NCI-H82 (cell line): ENCODE data around the gene HMGXB3.
"Not testable (repeated sequence)": the region's sequence is repeated elsewhere in the genome, so short reads cannot be mapped to it uniquely, and the experiment has no call there.

Source experiments
- DNase-seq: peaks from one replicate; lab custom pipeline; 2025; lab: John Stamatoyannopoulos, UW

Gene HMGXB3

DNA sequence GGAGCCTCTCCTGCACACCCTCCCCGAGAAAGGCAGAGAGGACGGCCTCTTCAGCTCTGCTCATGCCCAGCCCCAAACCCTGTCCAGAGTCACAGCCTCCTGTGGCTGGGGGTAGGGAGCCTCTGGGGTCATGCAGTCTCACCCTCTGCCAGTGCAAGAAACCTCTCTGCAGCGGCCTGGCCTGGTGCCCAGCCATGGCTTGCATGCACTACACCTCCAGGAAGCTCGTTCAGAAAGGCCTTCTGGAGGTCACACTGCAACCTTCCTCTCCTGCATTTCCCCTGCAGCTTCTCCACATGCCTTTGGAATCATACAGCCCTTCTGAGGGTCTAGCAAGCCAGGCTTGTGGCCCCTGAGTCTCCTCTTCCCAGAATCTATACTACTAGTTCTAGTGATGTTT lies 67.9 kb downstream of the HMGXB3 start:
- no peak for DNase-seq

DNA sequence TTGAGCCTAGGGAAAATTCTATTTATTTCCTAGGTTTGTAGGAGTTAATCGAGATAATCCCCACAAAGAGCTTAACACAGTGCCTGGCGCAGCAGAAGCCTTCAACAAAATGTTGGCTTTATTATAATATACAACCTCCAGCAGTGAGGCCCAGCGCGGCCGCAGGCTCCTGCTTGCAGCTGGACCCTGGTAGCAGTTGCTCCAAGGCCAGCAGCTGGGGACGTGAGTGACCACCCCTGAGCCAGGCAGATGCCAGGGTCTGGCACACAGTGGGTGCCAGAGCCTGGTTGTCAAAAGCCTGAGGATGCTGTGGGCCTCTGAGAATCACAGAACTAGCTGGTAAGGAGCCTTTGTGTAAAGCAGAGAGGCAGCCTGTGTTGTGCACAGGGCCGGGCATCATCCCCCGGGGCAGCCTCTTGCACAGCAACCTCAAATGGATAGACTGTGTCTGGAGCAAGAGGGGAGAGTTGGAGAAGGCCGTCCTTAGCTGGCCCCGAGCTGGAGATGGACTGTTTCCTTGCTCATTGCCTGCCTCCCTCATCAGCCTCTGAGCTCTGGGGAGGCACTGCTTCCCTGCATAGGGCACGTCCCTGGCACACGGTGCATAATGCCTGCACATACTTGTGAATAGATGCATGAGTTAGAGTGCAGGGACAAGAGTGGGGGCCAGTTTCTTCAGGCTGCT lies 68.6 kb downstream of the HMGXB3 start:
- DNase-seq = peak; percentile 18

DNA sequence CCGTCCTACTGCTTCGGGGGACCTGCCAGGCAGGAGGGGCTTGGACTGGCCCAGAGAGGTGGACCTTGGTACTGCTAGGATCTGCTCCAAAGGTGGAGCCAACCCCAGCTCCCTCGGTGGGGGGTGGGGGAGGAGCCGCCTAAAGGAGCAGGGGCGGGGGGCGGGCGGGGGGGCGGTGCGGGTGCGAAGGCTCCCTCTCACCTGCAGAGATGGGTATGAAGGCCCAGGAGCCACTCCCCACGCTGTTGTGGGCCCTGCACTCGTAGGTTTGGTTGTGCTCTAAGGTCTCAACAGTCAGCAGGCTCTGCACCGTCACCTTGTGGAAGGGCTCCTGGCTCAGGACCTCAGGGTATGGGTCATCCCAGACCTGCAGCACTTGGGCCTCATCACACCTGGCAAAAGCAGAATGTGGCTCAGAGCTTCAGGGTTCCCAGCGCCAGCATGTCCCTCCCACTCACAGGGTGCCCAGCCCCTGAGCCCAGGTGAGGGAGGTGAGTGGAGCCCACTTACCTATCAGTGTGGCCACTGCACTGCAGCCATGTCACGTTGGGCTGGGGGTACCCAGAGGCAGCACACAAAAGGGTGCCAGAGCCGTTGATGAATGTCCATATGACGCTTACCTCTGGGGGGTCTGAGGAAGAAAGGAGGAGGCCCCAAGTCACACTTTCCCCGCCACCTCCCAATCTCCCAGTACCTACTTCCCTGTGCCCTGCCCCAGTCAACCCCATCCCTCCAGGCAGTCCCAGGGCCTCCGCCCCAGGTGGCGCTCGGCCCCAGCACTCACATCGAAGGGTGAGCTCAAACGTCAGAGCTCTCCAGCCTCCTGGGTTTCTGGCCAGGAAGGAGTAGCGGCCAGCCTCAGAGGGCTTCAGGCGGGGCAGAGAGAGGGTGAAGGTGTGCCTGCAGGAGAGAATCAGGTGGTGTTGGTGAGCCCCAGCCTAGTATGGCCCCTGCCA lies 69.4 kb downstream of the HMGXB3 start:
- no peak for DNase-seq

DNA sequence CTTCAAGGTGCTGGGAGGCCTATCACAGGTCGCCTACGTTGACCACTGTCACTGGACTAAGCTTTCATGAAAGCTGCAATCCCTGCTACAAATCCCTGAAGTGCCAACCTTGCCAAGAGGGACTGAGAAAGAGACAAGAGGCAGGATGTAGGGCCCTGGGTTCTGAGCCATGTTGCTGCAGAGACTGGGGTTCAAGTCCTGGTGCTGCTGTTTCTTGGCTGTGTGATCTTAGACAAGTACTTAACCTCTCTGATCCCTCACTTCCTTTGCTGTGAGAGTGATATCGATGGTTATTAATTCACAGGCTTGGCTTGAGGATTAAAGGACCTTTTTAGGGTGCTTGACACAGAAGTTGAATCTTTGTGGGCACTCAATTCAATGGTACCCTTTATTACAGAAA lies 70.3 kb downstream of the HMGXB3 start:
- DNase-seq = no peak

DNA sequence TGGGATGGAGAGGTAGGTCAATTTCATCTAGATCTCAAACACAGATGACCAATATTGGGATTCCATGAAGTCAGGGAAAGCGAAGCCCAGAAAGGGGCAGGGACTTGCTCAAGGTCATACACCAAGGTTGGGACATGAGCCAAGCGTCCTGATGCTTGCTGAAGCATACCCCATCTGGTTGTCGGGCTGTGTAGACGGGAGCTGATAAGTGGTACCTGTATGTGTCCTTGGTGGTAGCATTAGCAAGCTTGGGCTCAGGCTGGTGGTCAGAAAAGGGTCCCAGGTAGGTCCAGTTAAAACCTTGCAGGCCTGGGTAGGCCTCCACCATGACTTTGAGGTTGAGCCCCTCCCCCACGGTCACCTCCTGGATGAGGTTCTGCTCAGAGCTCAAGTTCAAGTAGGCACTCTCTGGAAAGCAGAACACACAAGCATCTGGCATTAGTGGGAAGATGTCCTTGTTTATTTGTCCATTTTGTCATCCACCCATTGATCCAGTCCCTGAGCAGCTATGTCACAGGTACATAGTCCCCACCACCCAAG lies 72.6 kb downstream of the HMGXB3 start:
- DNase-seq = no peak

DNA sequence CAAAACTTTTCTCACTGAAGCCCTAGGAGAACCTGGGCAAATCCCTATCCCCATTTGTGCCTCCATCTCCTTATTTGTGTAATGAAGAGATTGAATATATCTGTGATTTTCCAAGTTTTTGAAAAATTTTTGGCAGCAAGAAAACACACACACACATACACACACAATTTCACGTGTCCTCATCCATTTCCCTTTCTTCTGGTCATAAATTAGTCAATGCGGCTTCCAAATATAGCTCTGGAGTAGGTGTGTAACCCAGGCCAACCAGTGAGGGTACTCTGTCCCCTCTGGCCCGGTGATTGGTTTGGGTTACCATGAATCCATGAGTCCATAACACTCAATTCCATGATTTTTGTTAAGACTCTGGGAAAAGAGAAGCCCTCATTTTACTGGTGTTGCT lies 73.1 kb downstream of the HMGXB3 start:
- DNase-seq = no peak

DNA sequence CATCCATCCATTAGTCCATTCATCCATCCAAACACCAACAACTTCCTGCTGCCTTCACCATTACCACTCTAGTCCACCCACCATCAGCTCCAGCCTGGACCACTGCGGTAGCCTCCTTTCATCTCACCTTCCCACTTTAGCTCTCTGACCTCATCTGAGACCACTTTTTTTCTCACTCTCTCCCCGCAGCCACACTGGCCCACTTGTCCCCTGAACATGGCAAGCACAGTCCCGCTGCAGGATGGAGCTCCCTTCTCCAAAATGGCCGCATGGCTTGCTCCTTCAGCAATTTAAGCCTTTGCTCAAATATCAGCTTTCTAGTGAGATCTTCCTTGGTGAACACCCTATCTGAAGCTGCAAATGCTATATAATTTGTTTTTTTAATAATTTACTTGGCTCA lies 74.7 kb downstream of the HMGXB3 start:
- no peak for DNase-seq

DNA sequence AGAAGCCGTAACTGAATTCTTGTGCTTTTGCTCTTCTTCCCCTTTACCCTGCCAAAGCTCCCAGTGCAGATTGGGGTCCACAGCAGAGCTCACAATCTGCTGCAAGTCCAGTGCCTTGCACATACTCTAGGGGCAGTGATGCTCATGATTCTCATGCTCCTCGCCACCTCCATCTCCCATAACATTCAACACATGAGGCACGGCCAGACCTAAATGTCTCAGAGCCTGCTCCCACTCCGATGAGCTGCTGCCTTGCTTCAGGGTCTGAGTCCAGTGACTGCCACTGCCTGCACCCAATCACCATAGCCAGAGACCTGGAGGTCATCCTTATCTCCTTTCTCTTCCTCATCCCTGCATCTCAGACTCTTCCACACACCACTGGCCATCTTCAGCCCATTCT lies 75.3 kb downstream of the HMGXB3 start:
- DNase-seq = peak; percentile 6

DNA sequence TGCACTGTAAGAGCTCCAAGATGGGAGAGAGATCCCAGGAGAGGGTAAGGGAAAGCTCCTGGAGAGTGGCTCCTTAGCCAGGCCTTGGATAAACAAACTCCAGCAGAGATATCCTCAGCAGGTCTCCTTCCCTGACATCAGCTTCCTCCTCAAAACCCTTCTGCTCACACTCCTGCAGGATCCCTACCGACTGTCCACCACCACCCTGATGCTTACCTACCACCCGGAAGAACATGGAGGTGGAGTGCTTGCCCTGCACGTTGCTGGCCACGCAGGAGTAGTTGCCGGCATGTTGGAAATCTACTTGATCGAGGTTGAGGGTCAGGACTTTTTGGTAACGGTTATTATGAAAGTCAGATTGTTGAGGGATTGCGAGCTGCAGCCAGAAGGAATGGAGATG lies 76.5 kb downstream of the HMGXB3 start:
- DNase-seq = no peak

DNA sequence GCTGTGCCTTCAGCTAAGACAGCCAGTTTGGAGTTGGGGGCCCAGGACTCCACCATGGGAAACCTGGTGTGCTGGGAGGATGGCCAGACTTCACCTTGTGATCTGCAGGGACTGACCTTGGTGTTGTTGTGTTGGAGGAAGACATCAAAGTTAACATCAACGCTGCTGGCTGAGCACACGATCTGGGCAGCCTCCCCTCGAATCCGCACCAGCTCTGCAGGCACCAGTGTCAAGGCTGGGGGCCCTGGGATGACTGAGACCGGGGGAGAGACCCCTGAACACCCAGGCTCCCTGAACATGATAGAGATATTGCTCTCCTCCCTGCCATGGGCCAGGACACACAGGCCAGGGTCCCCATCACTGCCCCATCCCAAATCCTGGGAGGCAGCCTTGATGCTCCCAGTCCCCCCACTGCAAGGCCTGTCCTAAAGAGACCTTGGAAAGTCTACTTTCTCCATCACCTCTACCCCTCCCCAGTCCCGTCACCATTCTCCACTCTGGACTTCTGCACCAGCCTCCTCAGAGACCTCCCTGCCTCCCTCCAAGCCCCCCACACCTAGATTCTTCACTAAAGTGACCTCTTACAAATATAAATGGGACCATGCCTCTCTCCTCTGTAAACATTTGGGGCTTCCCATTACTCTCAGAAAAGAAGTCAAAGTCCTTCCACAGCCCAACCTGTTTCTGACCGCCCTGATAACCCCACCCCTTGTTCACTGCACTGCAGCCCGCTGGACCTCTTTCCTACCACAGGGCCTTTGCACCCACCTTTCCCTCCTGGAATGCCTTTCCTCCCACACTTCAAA lies 77.7 kb downstream of the HMGXB3 start:
- DNase-seq = no peak

DNA sequence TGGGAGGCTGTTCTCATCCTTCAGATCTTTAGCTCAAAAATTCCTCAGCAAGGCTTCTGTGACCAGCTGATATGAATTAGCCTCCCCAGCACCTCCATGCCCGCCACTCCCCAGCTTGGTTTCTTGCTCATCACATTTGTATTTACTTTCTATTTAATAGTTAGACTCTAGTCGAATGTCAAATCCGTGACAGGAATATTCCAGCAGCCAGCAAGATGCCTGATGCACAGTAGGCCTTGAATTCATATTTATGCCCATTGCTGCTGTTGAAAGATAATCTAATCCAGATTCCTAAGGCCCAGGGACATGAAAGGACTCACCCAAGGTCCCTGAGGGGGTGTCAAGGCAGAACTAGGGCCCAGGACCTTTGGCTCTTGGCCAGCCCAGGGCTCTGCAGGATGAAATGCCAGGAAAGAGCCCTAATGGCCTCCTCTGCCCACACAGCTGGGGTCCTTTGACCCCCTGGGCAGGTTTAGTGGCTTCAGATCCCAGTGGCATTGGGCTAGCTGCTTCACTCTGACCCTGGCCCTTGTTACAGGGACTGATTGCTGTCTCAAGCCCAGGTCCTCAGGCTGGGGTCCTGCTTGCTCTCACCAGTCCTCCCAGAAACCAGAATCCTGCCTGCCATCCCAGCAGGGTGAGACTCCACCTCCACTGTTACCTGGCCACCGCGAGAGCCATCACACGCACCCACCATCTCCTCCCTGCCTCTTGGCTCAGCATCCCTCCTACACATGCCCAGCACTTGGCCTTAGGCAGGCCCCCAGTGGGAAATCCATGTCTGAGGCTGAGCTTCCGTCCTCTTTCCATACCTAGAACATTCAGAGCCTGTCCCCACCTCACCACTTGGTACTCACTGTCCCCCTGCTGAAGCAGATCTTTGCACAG lies 78.5 kb downstream of the HMGXB3 start:
- no peak for DNase-seq

DNA sequence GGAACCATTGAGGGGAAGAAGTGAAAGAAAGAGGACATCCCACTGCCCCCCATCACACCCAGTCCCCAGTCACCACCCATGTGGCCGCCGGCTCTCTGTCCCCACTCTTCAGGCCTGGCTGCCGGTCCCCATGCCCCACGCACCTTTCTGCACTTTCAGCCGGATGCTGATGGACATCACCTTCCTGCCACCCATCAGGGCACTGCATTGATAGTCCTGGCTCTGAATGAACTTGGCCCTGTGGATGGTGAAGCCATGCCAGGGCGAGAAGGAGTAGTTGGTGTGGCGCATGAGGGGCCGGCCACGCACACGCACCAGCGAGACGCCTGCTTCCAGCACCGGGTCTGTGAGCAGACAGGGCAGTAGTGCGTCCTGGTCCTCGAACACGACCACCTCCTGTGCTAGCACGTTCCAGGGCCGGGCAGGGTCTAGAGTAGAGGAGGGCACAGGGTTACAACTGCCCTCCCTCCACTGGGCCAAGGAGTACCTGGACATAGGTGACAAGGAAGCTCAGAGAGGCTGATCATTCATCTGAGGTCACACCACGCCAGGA lies 79.4 kb downstream of the HMGXB3 start:
- no peak for DNase-seq

DNA sequence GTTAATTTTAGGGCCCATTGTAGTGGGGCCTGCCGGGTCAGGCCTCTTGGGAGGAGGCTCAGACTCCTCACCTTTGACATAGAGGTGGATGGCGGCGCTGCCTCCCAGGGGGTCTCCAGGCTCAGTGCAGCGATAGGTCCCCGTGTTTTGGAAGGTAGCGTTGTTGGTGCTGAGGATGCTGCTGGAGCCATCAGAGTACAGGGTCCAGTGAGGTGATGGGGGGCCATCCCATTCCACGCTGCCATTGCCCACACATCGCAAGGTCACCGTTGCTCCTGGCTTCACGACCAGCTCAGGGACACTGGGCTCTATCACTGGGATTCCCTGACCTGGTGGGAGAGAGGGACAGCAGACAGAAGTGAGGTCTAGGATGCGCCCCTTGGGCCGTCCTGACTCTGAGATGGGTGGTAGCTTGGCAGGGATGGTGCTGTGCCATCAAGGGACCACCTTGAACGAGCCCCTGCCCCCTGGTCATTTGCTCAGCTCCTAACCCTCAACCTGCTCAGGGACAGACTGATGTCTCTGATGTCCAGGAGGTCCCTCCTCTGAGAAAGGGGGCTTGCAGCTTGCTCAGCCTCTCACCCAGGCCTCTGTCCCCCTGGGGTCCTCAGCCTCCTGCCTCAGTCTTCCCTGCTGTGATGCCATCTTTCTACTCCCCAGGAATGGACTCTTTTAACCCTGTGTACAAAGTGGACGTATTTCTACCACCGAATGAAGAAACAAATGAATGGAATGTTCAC lies 80.3 kb downstream of the HMGXB3 start:
- no peak for DNase-seq

DNA sequence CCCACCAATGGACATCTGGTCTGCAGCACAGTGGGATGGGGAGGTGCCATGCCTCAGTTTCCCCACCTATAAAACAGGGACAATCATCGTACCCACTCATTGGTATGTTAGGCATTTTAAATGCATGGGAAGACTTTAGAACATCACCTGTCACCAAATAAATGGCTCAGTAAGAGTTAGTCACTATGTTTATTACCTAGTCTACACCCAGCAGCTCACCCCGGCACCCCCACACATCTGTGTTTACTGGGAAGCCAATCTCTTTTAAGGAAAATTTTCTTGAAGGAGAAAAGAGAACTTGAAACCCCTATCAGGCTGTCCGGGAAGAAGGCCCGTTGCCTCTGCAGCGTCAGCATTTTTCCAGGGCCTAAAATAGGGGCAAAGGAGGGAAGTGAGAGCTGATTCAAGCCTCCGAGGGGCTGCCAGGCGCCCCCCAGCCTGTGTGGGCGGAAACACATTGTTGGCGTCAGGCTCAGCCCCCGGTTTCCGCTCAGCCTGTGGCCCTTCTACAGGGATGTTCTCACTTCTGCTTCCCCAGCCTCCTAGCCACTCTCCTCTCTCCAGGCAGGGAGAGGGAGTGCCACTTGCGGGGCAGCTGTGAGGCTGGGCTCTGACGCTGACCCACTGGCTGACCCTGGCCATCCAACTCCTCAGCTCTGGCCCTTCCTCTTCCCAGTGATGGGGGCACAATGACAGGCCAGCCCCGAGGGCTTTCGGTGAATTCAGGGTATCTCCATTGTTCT lies 81.2 kb downstream of the HMGXB3 start:
- DNase-seq = no peak

DNA sequence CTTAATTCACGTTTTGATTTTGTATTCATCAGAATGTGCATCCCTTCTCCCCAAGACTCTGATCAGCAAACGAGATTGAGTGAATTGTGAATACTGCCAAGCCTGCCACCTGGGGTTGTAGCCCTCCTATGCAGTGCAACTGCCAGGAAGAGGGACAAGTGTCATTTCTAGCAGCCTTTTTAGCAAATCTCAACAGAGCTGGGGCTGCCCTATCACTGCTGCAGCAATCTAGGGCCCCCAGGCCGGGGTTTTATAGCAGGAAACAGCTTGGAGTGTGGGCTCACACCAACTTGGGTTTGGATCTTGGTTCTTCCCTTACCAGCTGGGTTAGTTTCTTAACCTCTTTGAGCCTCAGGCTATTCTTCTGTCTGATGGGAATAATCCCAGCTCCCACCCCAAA lies 81.8 kb downstream of the HMGXB3 start:
- DNase-seq = no peak

DNA sequence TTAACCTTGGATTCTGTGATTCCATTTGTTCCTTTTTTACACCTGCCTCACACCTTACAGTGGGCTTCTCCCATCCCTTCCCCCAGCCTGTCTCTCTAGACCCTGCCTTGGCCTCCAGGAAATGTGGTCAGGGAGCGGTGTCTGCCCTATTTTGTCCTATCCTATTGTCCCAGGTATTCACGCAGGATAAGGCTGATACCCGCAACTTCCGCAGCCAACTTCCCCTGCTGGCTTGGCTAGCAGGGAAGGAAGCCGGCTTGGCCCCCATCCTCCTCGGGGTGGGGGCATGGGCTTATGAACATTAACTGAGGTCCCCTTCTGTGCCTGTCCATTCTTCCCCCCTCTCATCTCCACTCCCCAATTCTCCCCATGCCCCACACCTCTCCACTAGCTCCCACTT lies 82.3 kb downstream of the HMGXB3 start:
- no peak for DNase-seq

DNA sequence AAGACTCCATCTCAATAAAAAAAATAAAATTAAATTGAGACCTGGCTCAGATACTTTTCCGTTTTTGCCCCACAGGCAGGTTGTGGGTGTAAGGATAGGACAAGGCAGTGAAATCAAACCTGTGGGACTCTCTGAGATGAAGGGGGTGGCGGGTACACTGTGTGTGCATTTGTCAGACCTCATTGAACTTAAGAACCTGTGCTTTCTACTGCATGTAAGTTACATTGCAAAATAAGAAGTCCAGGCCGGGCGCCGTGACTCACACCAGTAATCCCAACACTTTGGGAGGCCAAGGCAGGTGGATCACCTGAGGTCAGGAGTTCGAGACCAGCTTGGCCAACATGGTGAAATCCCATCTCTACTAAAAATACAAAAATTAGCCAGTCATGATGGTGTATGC lies 84.2 kb downstream of the HMGXB3 start:
- not testable (repeated sequence) for DNase-seq

DNA sequence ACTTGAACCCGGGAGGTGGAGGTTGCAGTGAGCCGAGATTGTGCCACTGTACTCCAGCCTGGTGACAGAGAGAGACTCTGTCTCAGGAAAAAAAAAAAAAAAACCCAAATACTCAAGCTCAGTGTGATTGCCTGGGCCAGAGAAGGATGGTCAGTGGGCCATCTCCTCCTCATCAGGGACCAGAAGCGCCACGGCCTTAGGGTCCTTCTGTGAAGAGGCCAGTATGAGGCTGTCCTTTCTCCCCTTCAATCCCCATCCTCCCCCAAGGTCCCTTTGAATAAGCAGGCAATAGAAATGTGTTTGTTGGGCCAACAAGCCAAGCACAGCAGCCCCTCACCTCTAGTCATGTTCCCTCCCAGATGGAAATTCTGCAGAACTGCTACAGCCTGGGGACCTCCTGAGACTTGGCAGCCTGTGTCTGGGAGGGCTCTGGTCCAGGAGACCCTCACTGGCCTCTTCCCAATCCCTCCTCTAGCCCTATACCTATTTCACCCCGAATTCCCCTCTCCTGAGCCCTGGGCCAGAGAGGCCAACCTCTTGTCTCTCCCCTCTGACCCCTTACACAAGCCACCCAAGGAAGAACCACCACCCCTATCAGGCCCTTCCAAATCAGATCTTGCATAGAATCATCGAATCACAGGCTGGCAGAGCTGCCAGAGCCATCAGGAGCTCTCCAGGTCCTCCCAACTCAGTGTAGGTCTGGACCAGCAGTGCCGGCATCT lies 84.8 kb downstream of the HMGXB3 start:
- DNase-seq = no peak
